HEK293 (cell line): ENCODE data around the gene ARTN.

Source experiments
- AEBP2 ChIP-seq: fragments of 450-650 bp; formaldehyde crosslinking; IDR thresholded peaks from 2 replicates; pipeline ENCODE4 v1.5.1; 2016; ENCODE audit warnings: missing biosample characterization, missing genetic modification characterization, borderline replicate concordance
- BCL11A ChIP-seq: fragments of 450-650 bp; formaldehyde crosslinking; IDR thresholded peaks from 2 replicates; pipeline ENCODE4 v1.5.1; 2016; ENCODE audit warnings: low read depth, missing biosample characterization, missing genetic modification characterization
- HOXC10 ChIP-seq: sonication (generic); formaldehyde crosslinking; IDR thresholded peaks from 2 replicates; pipeline ENCODE4 v1.8.1; 2023; ENCODE audit warnings: mild to moderate bottlenecking, missing genetic modification reagents
- KLF17 ChIP-seq: fragments of 450-650 bp; formaldehyde crosslinking; IDR thresholded peaks from 2 replicates; pipeline ENCODE4 v1.5.1; 2016; ENCODE audit warnings: missing biosample characterization, missing genetic modification characterization
- OVOL3 ChIP-seq: fragments of 450-650 bp; formaldehyde crosslinking; IDR thresholded peaks from 2 replicates; pipeline ENCODE4 v1.5.1; 2016; ENCODE audit warnings: missing biosample characterization, missing genetic modification characterization
- PRDM2 ChIP-seq: fragments of 450-650 bp; formaldehyde crosslinking; IDR thresholded peaks from 2 replicates; pipeline ENCODE4 v1.5.1; 2016; ENCODE audit warnings: missing biosample characterization, missing genetic modification characterization, borderline replicate concordance
- SALL2 ChIP-seq: fragments of 450-650 bp; formaldehyde crosslinking; IDR thresholded peaks from 2 replicates; pipeline ENCODE4 v1.5.0; 2017; ENCODE audit warnings: missing biosample characterization, mild to moderate bottlenecking, missing genetic modification characterization, borderline replicate concordance
- ZBTB1 ChIP-seq: fragments of 450-650 bp; formaldehyde crosslinking; IDR thresholded peaks from 2 replicates; pipeline ENCODE4 v1.5.1; 2016; ENCODE audit warnings: missing biosample characterization, missing genetic modification characterization
- ZBTB44 ChIP-seq: fragments of 450-650 bp; IDR thresholded peaks from 2 replicates; pipeline ENCODE4 v1.5.1; 2018; ENCODE audit warnings: missing biosample characterization, mild to moderate bottlenecking, missing genetic modification characterization
- ZNF132 ChIP-seq: fragments of 450-650 bp; formaldehyde crosslinking; IDR thresholded peaks from 2 replicates; pipeline ENCODE4 v1.5.1; 2017; ENCODE audit warnings: missing biosample characterization, missing genetic modification characterization, borderline replicate concordance
- ZNF138 ChIP-seq: fragments of 450-650 bp; formaldehyde crosslinking; IDR thresholded peaks from 2 replicates; pipeline ENCODE4 v1.5.1; 2016; ENCODE audit warnings: missing biosample characterization, missing genetic modification characterization, borderline replicate concordance
- ZNF169 ChIP-seq: fragments of 450-650 bp; formaldehyde crosslinking; IDR thresholded peaks from 2 replicates; pipeline ENCODE4 v1.5.1; 2016; ENCODE audit warnings: missing biosample characterization, missing genetic modification characterization
- ZNF184 ChIP-seq: fragments of 450-650 bp; IDR thresholded peaks from 2 replicates; pipeline ENCODE4 v1.5.1; 2018; ENCODE audit warnings: missing biosample characterization, mild to moderate bottlenecking, missing genetic modification characterization
- ZNF19 ChIP-seq: fragments of 450-650 bp; formaldehyde crosslinking; IDR thresholded peaks from 2 replicates; pipeline ENCODE4; 2016; ENCODE audit warnings: missing biosample characterization, missing genetic modification characterization, low read depth
- ZNF248 ChIP-seq: fragments of 450-650 bp; formaldehyde crosslinking; IDR thresholded peaks from 2 replicates; pipeline ENCODE4 v1.5.1; 2017; ENCODE audit warnings: missing biosample characterization, missing genetic modification characterization
- ZNF292 ChIP-seq: fragments of 450-650 bp; formaldehyde crosslinking; IDR thresholded peaks from 2 replicates; pipeline ENCODE4 v1.5.1; 2016; ENCODE audit warnings: low read depth, missing biosample characterization, missing genetic modification characterization, borderline replicate concordance
- ZNF302 ChIP-seq: fragments of 450-650 bp; formaldehyde crosslinking; IDR thresholded peaks from 2 replicates; pipeline ENCODE4 v1.5.1; 2016; ENCODE audit warnings: missing biosample characterization, missing genetic modification characterization, low read depth
- ZNF501 ChIP-seq: fragments of 450-650 bp; formaldehyde crosslinking; IDR thresholded peaks from 2 replicates; pipeline ENCODE4 v1.5.1; 2016; ENCODE audit warnings: missing biosample characterization, missing genetic modification characterization
- ZNF510 ChIP-seq: fragments of 450-650 bp; formaldehyde crosslinking; IDR thresholded peaks from 2 replicates; pipeline ENCODE4 v1.5.1; 2018; ENCODE audit warnings: mild to moderate bottlenecking, missing genetic modification characterization, missing biosample characterization; ENCODE audit not compliant: insufficient replicate concordance
- ZNF544 ChIP-seq: fragments of 450-650 bp; formaldehyde crosslinking; IDR thresholded peaks from 2 replicates; pipeline ENCODE4 v1.5.0; 2017; ENCODE audit warnings: missing biosample characterization, missing genetic modification characterization
- ZNF558 ChIP-seq: fragments of 450-650 bp; formaldehyde crosslinking; IDR thresholded peaks from 2 replicates; pipeline ENCODE4 v1.5.1; 2016; ENCODE audit warnings: missing biosample characterization, missing genetic modification characterization
- ZNF624 ChIP-seq: fragments of 450-650 bp; formaldehyde crosslinking; IDR thresholded peaks from 2 replicates; pipeline ENCODE4 v1.5.1; 2017; ENCODE audit warnings: missing biosample characterization, missing genetic modification characterization
- ZNF639 ChIP-seq: fragments of 450-650 bp; formaldehyde crosslinking; IDR thresholded peaks from 2 replicates; pipeline ENCODE4 v1.5.1; 2016; ENCODE audit warnings: missing biosample characterization, missing genetic modification characterization
- ZNF664 ChIP-seq: fragments of 450-650 bp; formaldehyde crosslinking; IDR thresholded peaks from 2 replicates; pipeline ENCODE4 v1.5.1; 2016; ENCODE audit warnings: missing biosample characterization, missing genetic modification characterization
- ZNF670 ChIP-seq: fragments of 450-650 bp; formaldehyde crosslinking; IDR thresholded peaks from 2 replicates; pipeline ENCODE4 v1.5.1; 2016; ENCODE audit warnings: missing biosample characterization, missing genetic modification characterization, low read depth
- ZNF704 ChIP-seq: fragments of 450-650 bp; formaldehyde crosslinking; IDR thresholded peaks from 2 replicates; pipeline ENCODE4 v1.5.1; 2016; ENCODE audit warnings: missing biosample characterization, missing genetic modification characterization
- ZNF768 ChIP-seq: fragments of 450-650 bp; formaldehyde crosslinking; IDR thresholded peaks from 2 replicates; pipeline ENCODE4 v1.5.1; 2018; ENCODE audit warnings: missing biosample characterization, mild to moderate bottlenecking, missing genetic modification characterization
- ZNF791 ChIP-seq: fragments of 450-650 bp; formaldehyde crosslinking; IDR thresholded peaks from 2 replicates; pipeline ENCODE4 v1.5.1; 2016; ENCODE audit warnings: missing biosample characterization, missing genetic modification characterization

The ARTN gene

GRCh38 chr1:43979528-43980254 lies 46.1 kb downstream of the ARTN start (continued):
- TF ChIP-seq KLF17 (tag by site-specific recombination) (peak; percentile 92), ZNF510 (tag by site-specific recombination) (no peak), ZNF768 (tag by site-specific recombination) (no peak), ZNF624 (tag by site-specific recombination) (no peak), ZNF664 (tag by site-specific recombination) (no peak), ZNF501 (tag by site-specific recombination) (peak; percentile 48; the same call in 1 of the 2 replicates), OVOL3 (no peak), ZBTB1 (tag by site-specific recombination) (no peak), ZNF302 (tag by site-specific recombination) (no peak), ZNF138 (tag by site-specific recombination) (no peak), AEBP2 (no peak), ZNF19 (no peak), HOXC10 (CRISPR knock-in tag) (no peak), ZNF704 (tag by site-specific recombination) (no peak), ZNF639 (tag by site-specific recombination) (no peak), ZNF670 (no peak), ZNF558 (tag by site-specific recombination) (no peak), BCL11A (tag by site-specific recombination) (no peak), ZNF248 (no peak), ZNF544 (tag by site-specific recombination) (no peak), ZNF791 (tag by site-specific recombination) (no peak), SALL2 (tag by site-specific recombination) (no peak), PRDM2 (tag by site-specific recombination) (no peak), ZNF292 (no peak), ZNF184 (tag by site-specific recombination) (no peak), ZNF132 (tag by site-specific recombination) (no peak), ZBTB44 (no peak), ZNF169 (tag by site-specific recombination) (no peak)
